NCI-H774 (cell line): ENCODE measurements around the gene VGLL1.

Experiments used
- DNase-seq: peaks from one replicate; lab custom pipeline; 2025; lab: John Stamatoyannopoulos, UW

VGLL1 gene, protein sequence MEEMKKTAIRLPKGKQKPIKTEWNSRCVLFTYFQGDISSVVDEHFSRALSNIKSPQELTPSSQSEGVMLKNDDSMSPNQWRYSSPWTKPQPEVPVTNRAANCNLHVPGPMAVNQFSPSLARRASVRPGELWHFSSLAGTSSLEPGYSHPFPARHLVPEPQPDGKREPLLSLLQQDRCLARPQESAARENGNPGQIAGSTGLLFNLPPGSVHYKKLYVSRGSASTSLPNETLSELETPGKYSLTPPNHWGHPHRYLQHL

DNA sequence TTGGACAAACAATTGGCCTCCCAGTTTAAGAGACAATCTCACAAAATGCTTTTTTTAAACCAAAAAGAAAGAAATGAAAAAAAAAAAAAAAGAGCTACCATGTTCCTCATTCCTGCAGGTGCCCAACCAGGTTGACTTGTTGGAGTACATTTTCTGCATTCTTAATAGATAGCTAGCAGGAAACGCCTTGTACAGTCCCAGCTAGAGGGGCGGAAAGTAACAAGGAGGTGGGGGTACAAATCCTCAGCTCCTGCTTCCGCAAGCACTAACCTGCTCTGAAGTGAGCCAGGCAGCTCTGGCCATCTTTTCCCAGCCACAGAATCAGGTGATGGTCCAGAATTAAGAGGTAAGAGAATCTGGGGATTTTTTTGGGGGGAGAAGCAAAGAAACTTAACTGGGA is at the start of gene VGLL1:
Gene VGLL1 (plus strand): TSS at position 265 of the 400 bp plus-strand sequence. CDS start 3,806 bp downstream, outside the sequence.
- DNase-seq, result no peak

GRCh38 chrX:136487647-136488046 is 44.4 kb upstream of the VGLL1 start, which contains the start of gene BRS3:
TSS of gene BRS3 (plus strand) at chrX:136487947. CDS start at chrX:136488115, 168 bp downstream.
- DNase-seq, result no peak

- DNase-seq, result no peak
Observed at GRCh38 chrX:136488706-136489105, 43.3 kb upstream of the VGLL1 start.

DNA sequence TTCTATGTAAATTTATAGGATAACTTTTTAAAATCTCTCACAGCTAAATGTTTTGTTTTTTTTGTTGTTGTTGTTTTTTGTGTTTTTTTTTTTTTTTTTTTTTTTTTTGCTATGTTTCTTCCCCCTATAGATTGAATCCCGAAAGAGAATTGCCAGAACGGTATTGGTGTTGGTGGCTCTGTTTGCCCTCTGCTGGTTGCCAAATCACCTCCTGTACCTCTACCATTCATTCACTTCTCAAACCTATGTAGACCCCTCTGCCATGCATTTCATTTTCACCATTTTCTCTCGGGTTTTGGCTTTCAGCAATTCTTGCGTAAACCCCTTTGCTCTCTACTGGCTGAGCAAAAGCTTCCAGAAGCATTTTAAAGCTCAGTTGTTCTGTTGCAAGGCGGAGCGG is 40.2 kb upstream of the VGLL1 start:
- DNase-seq, result no peak

DNA sequence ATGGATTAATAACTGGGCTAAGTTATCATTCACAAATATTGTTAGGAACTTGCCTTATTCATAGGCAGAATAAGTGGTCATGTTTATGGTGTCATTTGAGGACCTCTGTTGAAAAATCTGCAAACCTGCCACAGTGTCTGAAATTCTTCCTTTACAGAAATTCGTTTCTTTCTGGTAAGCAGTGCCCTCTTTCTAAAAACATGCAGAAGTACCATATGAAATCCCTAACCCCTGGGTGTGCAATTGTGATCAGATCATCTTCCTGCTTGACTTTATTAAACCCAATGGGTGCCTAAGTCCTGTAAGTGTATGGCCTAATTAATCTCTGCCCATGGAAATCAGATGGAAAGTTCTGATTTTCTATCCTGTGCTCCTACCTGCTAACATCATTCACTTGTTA is 39.0 kb upstream of the VGLL1 start:
- DNase-seq, result no peak

DNA sequence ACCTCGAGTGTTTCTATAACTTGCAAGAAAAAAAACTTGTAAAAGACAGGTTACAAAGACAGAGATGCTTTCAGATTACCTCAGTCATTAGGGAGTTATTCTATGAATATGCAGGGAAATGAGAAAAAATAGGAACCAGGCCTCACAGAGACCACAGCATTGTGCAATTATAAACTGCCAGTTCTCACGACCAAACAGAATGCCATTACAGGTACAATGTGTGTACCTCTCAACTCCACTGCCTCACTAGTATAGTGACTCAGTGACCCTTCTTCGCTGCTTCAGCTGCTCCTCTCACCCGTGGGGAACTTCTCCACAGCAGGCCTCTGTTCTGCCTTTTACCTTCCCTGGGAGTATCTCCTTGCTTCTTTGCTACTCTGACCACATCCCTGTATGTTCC is 37.0 kb upstream of the VGLL1 start:
- DNase-seq, result no peak

DNA sequence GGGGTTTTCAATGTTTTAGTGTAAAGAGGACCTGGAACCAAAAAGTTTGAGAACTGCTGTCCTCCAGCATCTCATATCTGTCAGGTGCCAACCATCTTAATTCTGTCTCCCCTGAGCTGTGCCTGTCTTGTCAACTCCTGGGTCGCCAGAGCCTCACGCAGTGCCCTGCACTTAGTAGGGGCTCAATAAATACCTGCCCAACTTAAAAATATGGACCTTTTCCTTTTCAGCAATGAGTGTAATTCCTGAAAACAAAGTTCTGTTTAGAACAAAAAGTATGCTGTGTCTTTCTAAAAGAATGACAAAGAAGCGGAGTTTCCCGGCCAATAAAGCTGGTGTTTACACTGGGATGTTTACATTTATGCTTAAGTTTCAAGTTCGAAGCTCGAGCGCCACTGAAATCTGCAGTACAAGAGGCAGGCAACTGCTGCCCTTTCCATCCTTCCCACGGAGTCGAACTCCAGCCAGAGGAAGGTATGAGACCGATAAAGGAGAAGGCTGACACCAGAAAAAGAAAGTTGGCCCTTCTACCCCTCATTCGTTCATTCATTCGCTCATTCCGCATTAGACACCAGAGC is 35.7 kb upstream of the VGLL1 start:
- DNase-seq, result no peak

GRCh38 chrX:136496764-136497555 is 35.1 kb upstream of the VGLL1 start:
- peak; percentile 91 for DNase-seq

DNA sequence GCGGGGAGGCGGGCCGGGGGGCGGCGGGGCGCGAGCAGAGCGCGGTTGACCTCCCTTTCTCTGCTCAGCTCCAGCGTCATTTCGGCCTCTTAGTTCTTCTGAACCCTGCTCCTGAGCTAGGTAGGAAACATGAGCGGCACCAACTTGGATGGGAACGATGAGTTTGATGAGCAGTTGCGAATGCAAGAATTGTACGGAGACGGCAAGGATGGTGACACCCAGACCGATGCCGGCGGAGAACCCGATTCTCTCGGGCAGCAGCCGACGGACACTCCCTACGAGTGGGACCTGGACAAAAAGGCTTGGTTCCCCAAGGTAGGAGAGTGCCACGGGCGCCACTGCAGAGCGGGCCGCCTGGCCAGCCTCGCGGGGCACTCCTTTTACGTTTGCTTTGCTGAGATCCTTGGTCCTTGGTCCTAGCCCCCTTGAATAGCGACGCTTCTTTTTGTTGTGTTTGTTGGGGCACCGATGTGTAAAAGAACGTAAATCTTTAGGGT is 34.4 kb upstream of the VGLL1 start, which contains the start of gene HTATSF1:
Gene HTATSF1 (plus strand): TSS at position 37 of the 497 bp plus-strand sequence. CDS start 93 bp downstream, at position 130.
- no peak for DNase-seq

- DNase-seq, result no peak
Observed at GRCh38 chrX:136519069-136519468, 12.9 kb upstream of the VGLL1 start.

DNA sequence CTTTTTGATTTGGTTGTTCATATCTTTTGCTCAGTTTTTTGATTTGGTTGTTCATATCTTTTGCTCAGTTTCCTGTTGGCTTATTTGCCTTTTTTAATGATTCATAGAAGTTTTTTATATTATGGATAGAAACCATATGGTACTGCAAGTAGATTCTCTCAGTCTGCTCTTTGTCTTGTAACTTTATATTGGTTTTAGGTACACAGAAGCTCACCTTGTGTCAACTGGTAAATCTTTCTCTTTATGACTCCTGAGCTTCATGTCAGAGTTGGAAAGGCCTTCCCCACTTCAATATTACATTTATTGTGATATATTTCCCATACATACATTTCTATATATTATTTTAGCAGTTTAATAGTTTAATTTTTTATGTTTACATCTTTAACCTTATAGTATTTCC is 8.2 kb upstream of the VGLL1 start:
- DNase-seq, result no peak

DNA sequence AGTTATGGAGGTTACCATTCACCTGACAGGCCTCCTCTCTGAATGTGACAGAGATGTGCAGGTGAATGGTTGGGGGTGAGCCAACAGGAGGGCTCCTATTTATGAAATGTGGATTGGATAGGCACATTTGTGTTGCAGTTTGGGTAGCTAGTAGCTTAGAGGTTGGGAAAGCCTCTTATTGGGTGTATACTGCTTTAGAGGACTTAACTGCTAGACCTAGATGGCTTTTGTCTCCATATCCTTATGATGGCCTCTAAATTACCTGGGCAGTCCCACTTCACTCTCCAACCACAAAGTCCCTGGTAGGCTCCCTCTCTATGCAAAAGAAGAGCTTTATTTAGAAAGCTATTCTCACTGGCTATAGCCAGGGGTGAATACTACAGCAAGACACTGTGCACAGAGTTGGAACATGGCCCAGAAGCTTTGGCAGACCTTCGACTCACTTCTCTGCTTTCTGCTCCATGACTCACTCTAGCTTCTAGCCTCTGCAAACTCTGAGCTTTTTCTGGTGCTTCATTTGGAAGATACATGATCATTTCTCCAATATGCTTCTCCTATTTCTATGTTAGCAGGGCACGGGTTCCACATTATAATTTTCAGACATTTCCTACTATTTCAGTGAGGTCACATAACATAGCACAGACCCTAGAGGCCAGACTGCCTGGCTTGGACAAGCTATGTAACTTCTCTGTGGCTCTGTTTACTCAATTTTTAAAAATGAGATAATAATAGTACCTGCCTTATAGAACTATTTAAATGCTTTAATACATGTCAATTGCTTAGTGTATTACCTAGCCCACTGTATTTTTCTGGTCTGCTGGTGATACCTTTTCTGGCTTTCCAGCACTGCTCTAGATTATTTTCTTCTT is 6.0 kb upstream of the VGLL1 start:
- DNase-seq, result no peak

- DNase-seq, result peak; percentile 43
Observed at GRCh38 chrX:136528645-136529315, 3.2 kb upstream of the VGLL1 start.

DNA sequence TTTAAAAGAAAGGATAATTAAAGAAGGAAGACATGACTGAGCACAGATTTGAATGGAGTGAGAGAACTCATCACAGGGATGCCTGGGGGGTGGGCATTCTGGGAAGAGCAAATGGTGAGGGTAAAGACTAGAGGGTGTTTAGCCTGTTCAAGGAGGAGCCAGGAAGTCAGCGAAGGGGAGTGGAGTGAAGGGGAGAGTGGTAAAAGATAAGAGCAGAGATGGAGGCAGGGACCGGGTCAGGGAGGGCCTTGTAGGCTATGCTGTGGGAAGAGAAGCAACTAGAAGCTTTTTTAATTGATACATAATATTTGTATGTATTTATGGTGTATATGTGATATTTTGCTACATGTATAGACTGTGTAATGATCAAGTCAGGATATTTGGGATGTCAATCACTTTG is 2.2 kb upstream of the VGLL1 start:
- DNase-seq, result no peak

GRCh38 chrX:136534131-136534530 is 2.1 kb downstream of the VGLL1 start:
- DNase-seq, result no peak

DNA sequence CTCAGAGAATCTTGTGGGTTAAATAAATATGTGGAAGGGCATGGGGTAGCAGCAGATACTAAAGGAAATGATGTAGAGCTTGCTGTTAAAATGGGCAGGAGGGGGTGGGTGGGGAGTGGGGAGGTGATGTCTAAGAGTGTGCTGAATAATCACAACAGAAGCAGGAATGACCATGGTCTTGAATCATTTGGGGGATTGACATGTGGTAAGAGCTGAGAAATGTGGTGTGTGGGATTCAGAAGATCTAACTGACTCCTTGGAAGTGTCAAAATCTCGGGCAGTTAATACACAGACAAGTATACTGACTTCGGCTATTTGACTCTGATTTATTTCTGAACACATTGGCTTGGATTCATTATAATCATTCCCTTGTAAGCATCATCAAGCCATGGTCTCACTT is 6.8 kb downstream of the VGLL1 start:
- DNase-seq, result no peak

DNA sequence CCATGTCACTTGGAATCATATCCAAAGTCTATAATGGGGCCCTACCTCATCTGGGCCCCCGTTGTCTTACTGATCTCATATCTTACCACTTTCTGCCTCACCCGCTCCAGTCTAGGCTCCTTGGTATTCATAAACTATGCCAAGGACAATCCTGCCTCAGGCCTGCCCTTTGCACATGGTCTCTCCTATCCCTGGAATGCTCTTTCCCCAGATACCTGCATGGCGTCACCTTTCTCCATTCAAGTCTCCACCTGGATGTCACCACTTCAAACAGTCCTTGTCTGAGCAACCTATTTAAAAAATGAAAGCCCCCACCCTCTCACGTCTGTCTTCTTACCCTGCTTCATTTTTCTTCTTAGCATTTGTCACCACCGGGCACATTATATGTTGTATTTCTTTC is 8.2 kb downstream of the VGLL1 start:
- no peak for DNase-seq

GRCh38 chrX:136541294-136541693 is 9.3 kb downstream of the VGLL1 start:
- no peak for DNase-seq

DNA sequence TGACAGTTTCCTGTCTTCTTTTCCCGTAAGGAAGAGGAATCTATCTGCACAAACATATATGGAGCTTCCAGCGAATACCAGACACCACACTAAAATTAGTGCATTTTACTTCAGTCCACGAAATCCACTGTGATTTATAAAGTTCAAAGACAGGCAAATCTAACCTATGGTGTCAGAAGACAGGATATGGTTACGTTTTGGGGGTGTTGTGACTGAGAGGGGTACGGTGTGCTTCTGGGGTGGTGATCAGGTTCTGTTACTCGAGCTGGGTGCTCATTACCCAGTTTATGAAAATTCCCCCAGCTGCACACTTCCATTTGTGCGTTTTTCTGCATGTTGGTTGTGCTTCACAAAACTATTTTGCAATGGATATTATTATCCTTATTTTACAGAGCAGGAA is 10.3 kb downstream of the VGLL1 start:
- DNase-seq, result no peak

DNA sequence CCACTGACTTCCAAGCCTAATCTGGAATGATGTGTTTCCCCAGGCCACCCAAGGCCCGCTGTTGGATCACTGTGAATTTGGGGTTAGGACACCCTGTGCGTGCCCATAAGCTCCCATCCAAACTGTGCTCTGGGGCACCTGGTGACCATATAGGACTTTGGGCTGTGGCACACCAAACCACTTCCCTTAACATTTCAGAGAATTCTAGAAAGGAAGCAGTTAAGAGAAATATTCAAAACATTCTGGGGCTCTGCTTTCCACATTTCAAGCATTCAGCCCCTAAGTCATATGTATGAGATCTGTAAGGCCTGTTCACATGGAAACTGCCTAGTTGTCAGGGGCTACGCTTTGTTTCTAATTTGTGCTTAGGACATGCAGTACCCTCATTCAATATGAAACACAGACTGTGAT is 14.4 kb downstream of the VGLL1 start:
- no peak for DNase-seq

- DNase-seq, result no peak
Observed at GRCh38 chrX:136549226-136549625, 17.2 kb downstream of the VGLL1 start.
